GM21423 (cell line): ENCODE measurements around the gene NRXN3.

Experiments used
- ATAC-seq: cut with Tn5 transposase; IDR thresholded peaks from one replicate; pipeline ENCODE4 v1.9.1; 2021; ENCODE audit warnings: mild to moderate bottlenecking, moderate library complexity; ENCODE audit not compliant: unreplicated experiment

NRXN3 gene

GRCh38 chr14:78316786-78317185, 146.6 kb downstream of the NRXN3 start:
- ATAC-seq: no peak

- no peak for ATAC-seq
Measured at GRCh38 chr14:78319406-78319805, 149.2 kb downstream of the NRXN3 start.

GRCh38 chr14:78319887-78320635, 149.9 kb downstream of the NRXN3 start:
- no peak for ATAC-seq

GRCh38 chr14:78324353-78324752, 154.2 kb downstream of the NRXN3 start:
- no peak for ATAC-seq

GRCh38 chr14:78325911-78326310, 155.7 kb downstream of the NRXN3 start:
- no peak for ATAC-seq

- no peak for ATAC-seq
Measured at GRCh38 chr14:78327426-78328221, 157.5 kb downstream of the NRXN3 start.

GRCh38 chr14:78329371-78329770, 159.2 kb downstream of the NRXN3 start:
- no peak for ATAC-seq

GRCh38 chr14:78335531-78335930, 165.4 kb downstream of the NRXN3 start:
- ATAC-seq: no peak

- ATAC-seq: no peak
Measured at GRCh38 chr14:78340250-78340649, 170.1 kb downstream of the NRXN3 start.

GRCh38 chr14:78341827-78342389, 171.7 kb downstream of the NRXN3 start:
- ATAC-seq: no peak

- ATAC-seq: no peak
Measured at GRCh38 chr14:78342879-78343278, 172.7 kb downstream of the NRXN3 start.

GRCh38 chr14:78344290-78344689, 174.1 kb downstream of the NRXN3 start:
- no peak for ATAC-seq

GRCh38 chr14:78345131-78345744, 175.1 kb downstream of the NRXN3 start:
- no peak for ATAC-seq

- ATAC-seq: no peak
Measured at GRCh38 chr14:78346747-78347146, 176.6 kb downstream of the NRXN3 start.

- no peak for ATAC-seq
Measured at GRCh38 chr14:78355109-78355508, 184.9 kb downstream of the NRXN3 start.

GRCh38 chr14:78356391-78356790, 186.2 kb downstream of the NRXN3 start:
- ATAC-seq: no peak

- ATAC-seq: no peak
Measured at GRCh38 chr14:78358591-78358990, 188.4 kb downstream of the NRXN3 start.

- ATAC-seq: no peak
Measured at GRCh38 chr14:78359581-78359980, 189.4 kb downstream of the NRXN3 start.

GRCh38 chr14:78363008-78363407, 192.8 kb downstream of the NRXN3 start:
- no peak for ATAC-seq

- ATAC-seq: no peak
Measured at GRCh38 chr14:78367355-78367754, 197.2 kb downstream of the NRXN3 start.

GRCh38 chr14:78383060-78383459, 212.9 kb downstream of the NRXN3 start:
- no peak for ATAC-seq
